Measurements from ENCODE around the gene APOBEC4. TPM values are rescaled to one million over a fixed set of nuclear protein-coding genes. Genes with fewer than 3 reads are reported as not detected.
A peak's percentile ranks its signal among the peaks of the same experiment; 100 is the strongest.

APOBEC4 gene
- polyA plus RNA-seq, 1 of the 3 experiments (the other 2 are of a cell fraction) = not detected

- Histone ChIP-seq H3K4me1 (ENCODE audit: control insufficient read depth in 1 of 2, insufficient read depth in 2 of 2, low read depth in 1 of 2, low read length in 1 of 2) (peaks cover 12 to 22% of the 10 kb centered on the region in 2 experiments), H3K9me3 (no peaks in the 10 kb centered on the region), H3K79me2 (ENCODE audit: insufficient read depth) (no peaks in the 10 kb centered on the region), H3K9me2 (no peaks in the 10 kb centered on the region), H3K4me3 (ENCODE audit: low read depth in 2 of 2, low read length in 1 of 2) (no peak overlapping the region), H3K27me3 (ENCODE audit: insufficient read depth) (no peaks in the 10 kb centered on the region), H4K20me1 (ENCODE audit: insufficient read depth) (no peaks in the 10 kb centered on the region), H3K27ac (ENCODE audit: low read depth in 2 of 2, low read length in 1 of 2) (peak overlapping the region in 1 of 2 experiments; percentile 98; a peak in 2 of 4 replicates), H2AFZ (ENCODE audit: low read depth) (peak overlapping the region; percentile 49), H3F3A (replicated peaks; ENCODE audit: insufficient read depth) (peaks cover 36% of the 10 kb centered on the region), H3K36me3 (replicated peaks in 1 of 2; ENCODE audit: control insufficient read depth in 1 of 2, insufficient read depth in 2 of 2, low read length in 1 of 2) (no peaks in the 10 kb centered on the region), H3K9ac (peak overlapping the region; percentile 51; the same call in 1 of the 2 replicates), H3K4me2 (peak overlapping the region; percentile 32; the same call in 1 of the 2 replicates)
- DNase-seq = no peak
- ChIA-PET CTCF (interaction anchor here (1.0 to 1.9 kb wide), 5 partner anchors 29 to 322 kb away, joined by 4 to 6 read pairs (median 5); no protein-coding TSS in a partner anchor), POLR2A (no interaction called here)
- 49% methylated on average over 10 of the region's 10 CpGs for WGBS (ENCODE audit: low lambda C conversion rate)
- TF ChIP-seq FOSL2 (IDR thresholded peaks at IDR 0.05; ENCODE audit: borderline replicate concordance, low read depth) (peak; percentile 62), TCF12 (IDR thresholded peaks at IDR 0.05) (peak; percentile 96), NRF1 (IDR thresholded peaks at IDR 0.05; ENCODE audit: low read depth, low read length) (no peak), RXRA (IDR thresholded peaks at IDR 0.05; ENCODE audit: borderline replicate concordance, low read depth) (peak; percentile 58; the same call in 1 of the 2 replicates), POLR2AphosphoS5 (IDR thresholded peaks at IDR 0.05; ENCODE audit: low read depth, low read length) (peak; percentile 26; the same call in 1 of the 2 replicates), MXI1 (IDR thresholded peaks at IDR 0.05; ENCODE audit: low read depth, low read length) (no peak), MAX (IDR thresholded peaks at IDR 0.05; ENCODE audit: low read depth) (peak; percentile 28; the same call in 1 of the 2 replicates), EP300 (IDR thresholded peaks at IDR 0.05; ENCODE audit: borderline replicate concordance in 1 of 2, low read depth in 1 of 2, low read length in 1 of 2) (peak in 1 of 2 experiments; percentile 70; a peak in 1 of 4 replicates), PBX3 (IDR thresholded peaks at IDR 0.05) (0 out of 2 replicates have a peak, but pooled peaks have one; percentile 25)
Observed at GRCh38 chr1:183604038-183604808, 48.9 kb downstream of the APOBEC4 start.

GRCh38 chr1:183602510-183602909, 50.6 kb downstream of the APOBEC4 start:
- no peak for DNase-seq
- H3K9me2 ChIP-seq = no peaks in the 10 kb centered on the region
- H3K36me3 ChIP-seq (replicated peaks in 1 of 2; ENCODE audit: control insufficient read depth in 1 of 2, insufficient read depth in 2 of 2, low read length in 1 of 2) = no peaks in the 10 kb centered on the region
- H3K4me3 ChIP-seq (ENCODE audit: low read depth in 2 of 2, low read length in 1 of 2) = no peak overlapping the region
- H3K79me2 ChIP-seq (ENCODE audit: insufficient read depth) = no peaks in the 10 kb centered on the region
- no peak overlapping the region for H3K27ac ChIP-seq (ENCODE audit: low read depth in 2 of 2, low read length in 1 of 2)
- no peak overlapping the region for H2AFZ ChIP-seq (ENCODE audit: low read depth)
- no peak overlapping the region for H3K4me2 ChIP-seq
- 100% methylated on average over 1 of the region's 1 CpG for WGBS (ENCODE audit: low lambda C conversion rate)
- H3F3A ChIP-seq (replicated peaks; ENCODE audit: insufficient read depth) = peaks cover 24% of the 10 kb centered on the region
- POLR2A ChIA-PET = no interaction called here
- H3K27me3 ChIP-seq (ENCODE audit: insufficient read depth) = no peaks in the 10 kb centered on the region
- H3K9me3 ChIP-seq = no peaks in the 10 kb centered on the region
- no peak for TF ChIP-seq SIN3A (IDR thresholded peaks at IDR 0.05; ENCODE audit: borderline replicate concordance, low read depth, low read length)
- TF ChIP-seq RFX5 (IDR thresholded peaks at IDR 0.05; ENCODE audit: low read length) = no peak
- no peak for TF ChIP-seq ELF1 (IDR thresholded peaks at IDR 0.05)
- no peak for TF ChIP-seq RXRA (IDR thresholded peaks at IDR 0.05; ENCODE audit: borderline replicate concordance, low read depth)
- TF ChIP-seq MXI1 (IDR thresholded peaks at IDR 0.05; ENCODE audit: low read depth, low read length) = no peak
- TF ChIP-seq ZBTB33 (IDR thresholded peaks at IDR 0.05; ENCODE audit: borderline replicate concordance, low read depth) = no peak
- no peak for TF ChIP-seq TEAD4 (IDR thresholded peaks at IDR 0.05; ENCODE audit: borderline replicate concordance, insufficient read depth)
- TF ChIP-seq EZH2phosphoT487 (IDR thresholded peaks at IDR 0.05; ENCODE audit: borderline replicate concordance, low read depth) = no peak
- no peak for TF ChIP-seq NRF1 (IDR thresholded peaks at IDR 0.05; ENCODE audit: low read depth, low read length)
- TF ChIP-seq FOXM1 (IDR thresholded peaks at IDR 0.05; ENCODE audit: low read depth) = no peak
- no peak for TF ChIP-seq RCOR1 (IDR thresholded peaks at IDR 0.05; ENCODE audit: low read length)
- CTCF ChIA-PET = no interaction called here
- H4K20me1 ChIP-seq (ENCODE audit: insufficient read depth) = no peaks in the 10 kb centered on the region
- H3K9ac ChIP-seq = no peak overlapping the region
- H3K4me1 ChIP-seq (ENCODE audit: control insufficient read depth in 1 of 2, insufficient read depth in 2 of 2, low read depth in 1 of 2, low read length in 1 of 2) = peaks cover 9 to 13% of the 10 kb centered on the region in 2 experiments; a peak in 1 of 4 replicates

Data from SK-N-SH (cell line).